Measurements from ENCODE around the gene HAGHL.

Gene HAGHL

GRCh38 chr16:761625-762513 lies 35.0 kb downstream of the HAGHL start:
- intact Hi-C loops (cut with DNase I): no loop called here
- no peak for DNase-seq

DNA sequence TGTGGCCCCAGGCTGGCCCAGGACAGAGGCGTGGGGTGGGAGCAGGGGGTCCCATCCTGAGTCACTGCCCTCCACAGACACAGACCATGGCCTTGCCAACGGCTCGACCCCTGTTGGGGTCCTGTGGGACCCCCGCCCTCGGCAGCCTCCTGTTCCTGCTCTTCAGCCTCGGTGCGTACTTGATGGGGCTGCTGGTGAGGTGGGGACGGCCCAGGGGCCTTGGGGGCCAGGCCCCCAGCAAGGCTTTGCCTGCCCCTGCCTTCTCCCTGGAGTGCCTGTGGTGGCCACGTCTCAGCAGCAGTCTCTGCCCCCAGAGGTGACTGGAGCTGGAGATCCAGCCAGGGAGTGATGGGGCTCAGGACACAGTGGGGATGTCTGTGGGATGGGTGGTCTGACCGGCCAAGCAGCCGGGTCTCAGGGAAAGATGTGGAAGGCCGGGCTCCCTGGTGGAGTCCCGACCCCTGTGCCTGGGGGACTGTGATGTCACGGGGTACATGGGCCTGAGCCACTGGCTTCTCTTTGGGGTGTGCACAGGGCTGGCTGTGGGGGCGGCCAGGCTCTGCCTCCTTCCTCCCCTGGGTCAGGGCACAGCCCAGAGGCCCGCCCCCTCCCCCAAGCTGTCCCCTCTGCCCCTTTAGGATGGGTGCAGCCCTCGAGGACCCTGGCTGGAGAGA lies 35.8 kb downstream of the HAGHL start:
- intact Hi-C loops (cut with DNase I): no loop called here
- DNase-seq: no peak

- DNase-seq: no peak
- intact Hi-C loops (cut with DNase I): no loop called here
Observed at GRCh38 chr16:763369-764183, 36.7 kb downstream of the HAGHL start.

DNA sequence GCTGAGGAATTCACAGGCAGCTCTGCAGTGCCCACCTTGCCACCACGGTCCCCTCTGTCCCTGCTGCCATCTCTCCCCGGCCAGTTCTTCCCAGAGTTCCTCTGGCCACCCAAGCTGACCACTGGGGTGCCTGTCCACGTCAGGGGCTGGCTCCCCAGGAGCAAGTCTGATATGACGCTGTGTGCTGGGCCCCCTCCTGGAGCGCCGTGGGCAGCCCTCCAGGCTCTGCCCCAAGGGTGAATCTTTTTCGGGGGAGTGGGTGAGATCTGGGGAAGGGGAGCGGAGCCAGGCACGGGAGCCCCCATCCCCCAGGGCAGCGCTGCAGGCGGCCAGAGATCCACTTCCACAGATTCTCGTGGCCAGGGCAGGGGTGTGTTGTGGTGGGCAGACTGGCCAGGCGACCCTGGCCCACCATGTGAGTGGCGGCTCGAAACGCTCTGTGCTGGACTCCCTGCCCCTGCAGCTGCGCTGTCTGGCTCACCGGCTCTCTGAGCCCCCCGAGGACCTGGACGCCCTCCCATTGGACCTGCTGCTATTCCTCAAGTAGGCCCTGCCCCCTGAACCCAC lies 37.4 kb downstream of the HAGHL start:
- DNase-seq: no peak
- intact Hi-C loops (cut with DNase I): no loop called here

DNA sequence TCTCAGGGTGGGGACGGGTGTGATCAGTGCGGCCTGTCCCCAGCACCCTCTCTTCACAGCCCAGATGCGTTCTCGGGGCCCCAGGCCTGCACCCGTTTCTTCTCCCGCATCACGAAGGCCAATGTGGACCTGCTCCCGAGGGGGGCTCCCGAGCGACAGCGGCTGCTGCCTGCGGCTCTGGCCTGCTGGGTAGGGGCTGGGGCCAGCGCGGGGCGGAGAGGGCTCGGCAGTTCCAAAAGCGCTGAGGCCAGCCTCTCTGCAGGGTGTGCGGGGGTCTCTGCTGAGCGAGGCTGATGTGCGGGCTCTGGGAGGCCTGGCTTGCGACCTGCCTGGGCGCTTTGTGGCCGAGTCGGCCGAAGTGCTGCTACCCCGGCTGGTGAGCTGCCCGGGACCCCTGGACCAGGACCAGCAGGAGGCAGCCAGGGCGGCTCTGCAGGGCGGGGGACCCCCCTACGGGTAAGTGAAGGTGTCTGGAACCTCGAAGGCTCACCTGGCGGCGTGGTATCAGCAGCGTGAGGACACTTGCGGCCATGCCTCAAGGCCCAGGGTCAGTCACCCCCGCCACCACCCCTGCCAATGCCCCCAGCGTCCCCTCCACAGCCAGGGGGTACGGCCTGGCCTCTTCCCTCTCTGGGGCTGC lies 38.1 kb downstream of the HAGHL start:
- DNase-seq: no peak
- intact Hi-C loops (cut with DNase I): no loop called here

GRCh38 chr16:765488-765865 lies 38.6 kb downstream of the HAGHL start:
- no peak for DNase-seq
- intact Hi-C loops (cut with DNase I): no loop called here

- no peak for DNase-seq
- intact Hi-C loops (cut with DNase I): no loop called here
Observed at GRCh38 chr16:766008-766819, 39.3 kb downstream of the HAGHL start.

- DNase-seq: no peak
- intact Hi-C loops (cut with DNase I): no loop called here
Observed at GRCh38 chr16:766820-767640, 40.1 kb downstream of the HAGHL start.

GRCh38 chr16:767743-768235 lies 40.9 kb downstream of the HAGHL start:
- intact Hi-C loops (cut with DNase I): no loop called here
- no peak for DNase-seq

DNA sequence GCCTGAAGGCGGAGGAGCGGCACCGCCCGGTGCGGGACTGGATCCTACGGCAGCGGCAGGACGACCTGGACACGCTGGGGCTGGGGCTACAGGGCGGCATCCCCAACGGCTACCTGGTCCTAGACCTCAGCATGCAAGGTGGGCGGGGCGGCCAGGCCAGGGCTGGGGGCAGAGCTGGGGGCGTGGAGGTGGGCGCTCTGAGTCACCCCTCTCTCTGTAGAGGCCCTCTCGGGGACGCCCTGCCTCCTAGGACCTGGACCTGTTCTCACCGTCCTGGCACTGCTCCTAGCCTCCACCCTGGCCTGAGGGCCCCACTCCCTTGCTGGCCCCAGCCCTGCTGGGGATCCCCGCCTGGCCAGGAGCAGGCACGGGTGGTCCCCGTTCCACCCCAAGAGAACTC lies 41.5 kb downstream of the HAGHL start:
- intact Hi-C loops (cut with DNase I): no loop called here
- no peak for DNase-seq

DNA sequence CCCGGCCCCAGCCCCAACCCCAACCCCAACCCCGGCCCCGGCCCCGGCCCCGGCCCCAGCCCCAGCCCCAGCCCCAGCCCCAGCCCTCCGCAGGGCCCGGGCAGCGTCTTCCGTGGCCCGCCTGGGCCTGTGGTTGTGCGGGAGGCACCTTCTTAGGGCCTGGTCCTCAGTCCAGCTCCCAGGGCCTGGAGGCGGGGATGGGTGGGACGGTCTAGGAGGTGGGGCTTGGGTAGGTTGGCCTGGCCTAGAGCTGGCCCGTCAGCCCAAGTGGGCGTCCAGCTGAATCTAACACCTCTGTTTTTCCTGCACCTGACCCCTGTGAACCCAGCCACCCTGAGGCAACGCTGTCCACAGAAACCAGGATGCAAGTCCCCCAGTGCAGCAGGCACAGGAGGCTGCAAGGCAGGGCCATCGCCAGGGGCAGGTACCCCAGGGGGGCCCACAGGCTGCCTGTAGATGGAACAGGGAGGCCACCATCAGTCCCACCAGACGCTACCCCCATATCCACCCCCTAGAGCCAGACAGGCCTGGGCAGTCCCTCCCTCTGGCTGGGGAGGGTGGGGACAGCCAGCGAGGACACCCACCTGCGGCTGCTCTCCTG lies 42.4 kb downstream of the HAGHL start:
- no peak for DNase-seq
- intact Hi-C loops (cut with DNase I): no loop called here

DNA sequence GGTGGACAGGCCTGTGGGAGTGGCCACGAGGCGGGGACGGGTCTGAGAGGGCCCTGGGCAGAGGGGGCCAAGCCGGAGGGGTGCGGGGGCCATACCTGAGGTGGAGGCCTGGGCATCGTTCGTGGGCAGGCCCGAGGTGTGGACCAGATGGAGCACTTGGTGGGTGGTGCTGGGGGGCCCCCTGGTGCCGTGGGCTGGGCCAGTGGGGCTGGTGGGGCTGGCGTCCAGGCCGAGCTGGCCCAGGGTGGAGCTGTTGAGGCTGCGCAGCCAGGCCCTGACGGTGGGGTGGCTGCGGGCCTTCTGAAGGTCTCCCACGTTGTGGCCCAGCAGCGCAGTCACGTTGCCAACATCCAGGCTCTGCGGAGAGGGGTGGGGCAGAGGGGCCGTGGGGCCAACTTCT lies 43.0 kb downstream of the HAGHL start:
- intact Hi-C loops (cut with DNase I): no loop called here
- peak in 1 of 42 donors; percentile 0 for DNase-seq

DNA sequence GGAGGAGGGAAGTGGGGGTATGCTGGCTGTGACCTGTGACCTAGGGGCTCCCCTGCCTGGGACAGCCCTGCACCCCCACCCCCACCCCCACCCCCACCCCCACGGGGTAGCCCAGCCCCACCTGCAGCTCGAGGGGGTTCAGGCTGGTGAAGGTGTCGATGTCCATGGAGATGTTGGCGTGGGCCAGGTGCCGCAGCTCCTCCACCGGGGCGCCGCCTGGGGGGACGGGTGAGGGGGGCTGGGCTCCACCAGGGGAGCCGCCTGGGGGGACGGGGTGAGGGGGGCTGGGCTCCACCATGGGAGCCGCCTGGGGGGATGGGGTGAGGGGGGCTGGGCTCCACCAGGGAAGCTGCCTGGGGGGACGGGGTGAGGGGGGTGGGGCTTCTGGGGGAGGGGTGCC lies 43.5 kb downstream of the HAGHL start:
- intact Hi-C loops (cut with DNase I): no loop called here
- no peak for DNase-seq

DNA sequence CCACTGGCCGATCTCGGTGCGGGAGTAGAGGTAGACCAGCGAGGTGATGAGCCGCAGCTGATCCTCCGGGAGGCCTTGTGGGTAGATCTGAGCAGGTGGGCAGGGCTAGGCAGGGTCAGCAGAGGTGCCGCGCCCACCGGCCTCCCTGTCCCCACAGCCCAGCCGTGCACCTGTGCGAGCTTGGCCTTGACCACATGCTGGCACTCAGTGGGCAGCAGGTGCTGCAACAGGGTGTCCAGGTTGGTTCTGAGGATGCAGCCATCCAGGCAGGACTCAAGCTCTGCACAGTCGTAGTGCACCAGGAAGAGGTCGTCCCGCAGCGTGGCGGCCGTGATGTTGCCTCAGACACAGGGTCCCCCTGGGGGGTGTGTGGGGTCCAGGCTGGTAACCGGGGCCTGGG lies 46.1 kb downstream of the HAGHL start:
- intact Hi-C loops (cut with DNase I): no loop called here
- DNase-seq: no peak

DNA sequence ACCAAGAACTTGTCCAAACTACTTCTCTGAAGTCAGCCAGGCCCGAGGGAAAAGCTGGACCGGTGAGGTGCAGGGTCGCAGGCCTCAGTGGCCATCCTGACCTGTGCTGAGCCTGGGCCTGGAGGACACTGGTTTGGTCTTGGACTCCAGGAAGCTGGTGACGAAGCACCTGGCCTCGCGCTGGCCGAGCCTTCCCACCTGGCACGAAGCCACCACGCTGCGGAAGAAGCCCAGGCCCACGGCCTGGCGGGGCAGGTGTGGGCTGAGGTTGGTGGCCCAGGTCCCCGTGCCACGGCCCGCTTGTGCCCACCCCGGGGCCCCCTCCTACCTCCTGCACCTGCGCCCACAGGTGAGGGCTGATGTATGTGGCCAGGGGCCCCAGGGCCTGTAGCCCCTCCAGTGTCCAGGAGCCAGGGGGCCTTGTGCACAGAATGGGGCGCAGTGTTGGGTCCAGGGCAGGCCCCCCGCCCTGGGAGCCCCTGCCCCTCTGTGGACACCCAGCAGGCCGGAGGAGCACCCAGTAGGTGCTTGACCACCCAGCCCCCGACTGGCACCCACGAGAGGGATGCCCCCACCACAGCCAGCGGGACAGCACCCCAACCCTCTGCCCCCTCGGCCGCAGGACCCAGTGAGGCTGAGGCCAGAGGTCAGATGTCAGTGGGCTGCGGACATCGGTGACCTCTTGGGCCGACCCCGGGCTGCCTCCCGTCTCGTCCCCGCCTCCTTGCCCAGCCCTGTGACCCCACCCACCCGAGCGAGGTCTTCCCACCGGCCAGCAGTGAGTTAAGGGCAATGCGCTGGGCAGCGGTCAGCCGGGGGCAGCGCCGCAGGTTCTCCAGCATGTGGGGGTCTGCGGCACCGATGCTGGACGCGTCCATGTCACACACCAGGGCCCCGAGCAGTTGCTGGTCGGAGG lies 47.4 kb downstream of the HAGHL start:
- DNase-seq: no peak
- intact Hi-C loops (cut with DNase I): no loop called here

DNA sequence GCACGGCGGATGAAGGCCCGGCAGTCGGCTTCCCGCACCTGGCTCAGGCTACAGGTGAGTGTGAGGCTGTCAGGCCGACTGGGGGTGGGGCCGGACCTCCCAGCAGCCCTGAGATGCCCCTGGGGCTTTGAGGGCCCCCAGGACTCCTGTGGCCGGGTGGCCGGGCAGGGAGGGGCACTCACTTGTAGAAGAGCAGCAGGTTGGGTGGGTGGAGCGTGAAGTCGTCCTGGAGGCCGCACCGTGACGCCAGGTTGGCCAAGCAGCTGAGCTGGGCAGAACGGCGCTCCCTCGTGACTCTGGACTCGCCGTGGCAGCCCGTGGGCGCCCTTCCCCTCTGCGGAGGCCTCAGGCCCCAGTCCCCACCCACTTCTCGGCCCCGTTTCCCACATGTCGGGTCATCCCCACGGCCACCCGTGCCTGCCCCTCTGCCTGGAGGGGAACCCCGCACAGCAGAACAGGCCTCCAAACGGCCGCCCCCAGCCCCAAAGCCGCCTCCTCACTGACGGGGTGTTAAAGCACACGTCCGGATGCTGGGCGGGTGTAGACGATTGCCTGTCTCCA lies 48.4 kb downstream of the HAGHL start:
- intact Hi-C loops (cut with DNase I): no loop called here
- DNase-seq: no peak

Measured in head of caudate nucleus (tissue), 42 donors.